ENCODE measurements around the gene HTATSF1.
A peak's percentile ranks its signal among the peaks of the same experiment; 100 is the strongest.

- TF ChIP-seq USF2 (IDR thresholded peaks at IDR 0.05) (no peak), TP53 (CRISPR knock-in tag; IDR thresholded peaks at IDR 0.05) (no peak), NR3C1 (IDR thresholded peaks at IDR 0.05) (no peak), CTCF (IDR thresholded peaks at IDR 0.05) (no peak), CHD4 (IDR thresholded peaks at IDR 0.05; ENCODE audit: borderline replicate concordance) (no peak), POLR2A (IDR thresholded peaks at IDR 0.05; ENCODE audit: low read length) (peak; percentile 52), JUNB (IDR thresholded peaks at IDR 0.05) (no peak), ZNF302 (CRISPR knock-in tag; IDR thresholded peaks at IDR 0.05) (no peak), PHF8 (IDR thresholded peaks at IDR 0.05; ENCODE audit: borderline replicate concordance, low read depth) (no peak; the same call in 1 of the 2 replicates), EP300 (IDR thresholded peaks at IDR 0.05) (no peak), ATOH8 (CRISPR knock-in tag; IDR thresholded peaks at IDR 0.05; ENCODE audit: low read depth) (no peak), CHD2 (IDR thresholded peaks at IDR 0.05; ENCODE audit: low read length, partially characterized antibody) (no peak), HEYL (CRISPR knock-in tag; IDR thresholded peaks at IDR 0.05) (no peak), PBX3 (IDR thresholded peaks at IDR 0.05) (no peak)
Measured at GRCh38 chrX:136497556-136498052, at the start of gene HTATSF1.
